Posterior vena cava (tissue), 2 donors: ENCODE data around the gene IGSF10. TPM values are rescaled to one million over a fixed set of nuclear protein-coding genes. Genes with fewer than 3 reads are reported as not detected.

Source experiments
- DNase-seq: peaks from one replicate; pipeline ENCODE4 v3.0.0-alpha.2; 2020; ENCODE audit warnings: low spot score
- intact Hi-C, 2 donors: fragments of 100-400 bp; cut with DNase I; formaldehyde crosslinking; loops; one replicate each; pipeline versions ENCODE4 v1.14.1 to v1.14.2; 2022 to 2023
- total RNA-seq, 2 donors: library from RNA; stranded (reverse); fragmentation: NEBNext Ultra II Directional; extraction: Animal tissue kit (Norgen Biotek cat#: 25700); gene quantifications; one replicate each; pipeline ENCODE4 v1.2.1, GENCODE V29; 2021
- donor health status: DM: yes; HTN: yes; CAD: no.
- donor health status: DM: yes; HTN: yes; CAD: no.

The IGSF10 gene
- total RNA-seq, 2 donors from 2014 or later: 2.2 to 5.7 TPM

DNA sequence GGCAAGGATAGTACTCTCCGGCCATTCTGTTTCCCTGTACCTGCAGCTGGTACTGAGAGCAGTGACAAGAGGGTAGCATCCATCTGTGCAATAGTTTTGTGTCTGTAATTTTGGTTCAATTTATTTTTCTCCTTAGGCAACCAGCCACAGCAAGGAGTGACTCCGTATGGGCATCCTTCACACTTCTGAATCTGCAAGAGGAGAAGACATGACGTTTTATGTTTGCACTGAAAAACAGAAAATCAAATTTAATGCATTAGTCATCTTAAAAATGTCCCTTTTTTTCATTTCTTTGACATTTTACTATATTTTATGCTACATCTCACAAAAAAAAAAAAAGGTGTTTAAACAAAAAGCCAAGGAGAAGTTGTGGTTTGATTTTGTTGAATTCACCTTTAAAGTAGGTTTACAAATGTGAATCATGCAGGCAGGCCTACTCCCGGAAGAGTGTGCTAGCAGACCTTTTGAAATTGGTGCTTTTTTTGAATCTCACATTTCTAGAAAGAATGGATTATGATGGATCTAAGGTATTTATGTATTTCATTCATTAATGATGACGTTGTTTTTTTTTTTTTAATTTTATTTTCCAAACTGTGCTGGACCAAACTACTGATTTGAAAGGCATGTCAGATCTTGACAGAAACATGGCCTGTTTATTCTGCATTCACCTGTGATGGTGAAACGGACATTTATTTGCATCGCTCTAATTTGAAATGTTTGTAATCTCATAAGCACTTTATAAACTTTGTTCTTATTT is 28.1 kb downstream of the IGSF10 start:
- DNase-seq: no peak
- intact Hi-C loops: loop anchor here in 1 of 2 donors (10.0 kb wide), 1 partner anchor 222 kb away; no protein-coding TSS in a partner anchor

GRCh38 chr3:151431940-151432339 is 28.9 kb downstream of the IGSF10 start:
- intact Hi-C loops: loop anchor here in 1 of 2 donors (10.0 kb wide), 1 partner anchor 223 kb away; no protein-coding TSS in a partner anchor
- no peak for DNase-seq

GRCh38 chr3:151430821-151431484 is 29.9 kb downstream of the IGSF10 start:
- intact Hi-C loops: loop anchor here in 1 of 2 donors (10.0 kb wide), 1 partner anchor 224 kb away; no protein-coding TSS in a partner anchor
- DNase-seq: no peak

- no peak for DNase-seq
- intact Hi-C loops: no loop called here
Measured at GRCh38 chr3:151428386-151428785, 32.5 kb downstream of the IGSF10 start.

- intact Hi-C loops: no loop called here
- DNase-seq: no peak
Measured at GRCh38 chr3:151426341-151426657, 34.6 kb downstream of the IGSF10 start.

- intact Hi-C loops: no loop called here
- DNase-seq: no peak
Measured at GRCh38 chr3:151425627-151426340, 35.1 kb downstream of the IGSF10 start.

- DNase-seq: no peak
- intact Hi-C loops: no loop called here
Measured at GRCh38 chr3:151423091-151423490, 37.8 kb downstream of the IGSF10 start.

- no peak for DNase-seq
- intact Hi-C loops: no loop called here
Measured at GRCh38 chr3:151421938-151422337, 38.9 kb downstream of the IGSF10 start.

- no peak for DNase-seq
- intact Hi-C loops: no loop called here
Measured at GRCh38 chr3:151419806-151420205, 41.1 kb downstream of the IGSF10 start.

- intact Hi-C loops: no loop called here
Measured at GRCh38 chr3:151415289-151415688, 45.6 kb downstream of the IGSF10 start.

DNA sequence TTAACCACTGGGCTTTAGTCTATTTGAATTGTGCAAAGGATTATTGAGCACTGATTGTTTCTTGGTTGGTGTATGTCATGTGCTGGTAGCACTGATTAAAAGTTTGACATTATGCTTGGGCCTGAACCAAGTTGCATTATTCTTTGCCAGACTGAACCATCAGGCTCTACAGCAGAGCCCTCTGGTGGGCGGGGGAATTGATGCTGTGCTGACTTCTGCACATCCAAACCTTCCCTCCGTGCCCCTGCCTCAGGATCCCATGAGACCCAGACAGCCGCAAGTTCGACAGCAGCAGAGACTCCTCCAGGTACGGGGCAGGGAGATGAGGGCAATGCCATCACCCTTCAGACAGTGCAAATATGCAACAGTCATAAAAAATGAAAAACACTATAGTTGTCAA is 47.9 kb downstream of the IGSF10 start:
- no peak for DNase-seq
- intact Hi-C loops: no loop called here

More at GRCh38 chr3:151415289-151415688, 45.6 kb downstream of the IGSF10 start:
- DNase-seq: no peak

Other genes with a start within 250 kb of the IGSF10 start
- gene P2RY14, start 182.5 kb downstream of the IGSF10 start, total RNA-seq: 1 to 10 TPM; 1.4 to 5.3 TPM
- not detected for gene GPR87, start 144.2 kb downstream of the IGSF10 start, total RNA-seq
- 1 to 10 TPM; 1.4 to 2.7 TPM for gene P2RY13, start 131.5 kb downstream of the IGSF10 start, total RNA-seq
- 1 to 10 TPM; 3.1 to 3.7 TPM for gene P2RY12, start 76.3 kb downstream of the IGSF10 start, total RNA-seq